ENCODE results near the gene CCDC116.

The CCDC116 gene

GRCh38 chr22:21651521-21652009 is 19.0 kb downstream of the CCDC116 start:
- Histone ChIP-seq H3K79me2 (ENCODE audit: low read length) (peaks cover 11% of the 10 kb centered on the region; the same call in 1 of the 2 replicates), H3F3A (ENCODE audit: insufficient read depth, low read length) (peaks cover 15% of the 10 kb centered on the region), H3K4me1 (ENCODE audit: low read length) (peaks cover 7% of the 10 kb centered on the region), H3K27me3 (replicated peaks; ENCODE audit: insufficient read depth, low read length) (no peaks in the 10 kb centered on the region), H3K4me3 (ENCODE audit: low read length) (peak overlapping the region; percentile 91), H2AFZ (ENCODE audit: low read length) (peak overlapping the region; percentile 100), H3K4me2 (ENCODE audit: low read depth, low read length) (peak overlapping the region; percentile 100), H4K20me1 (ENCODE audit: insufficient read depth, low read length) (no peaks in the 10 kb centered on the region), H3K27ac (ENCODE audit: low read length) (peak overlapping the region; percentile 48; the same call in 1 of the 2 replicates), H3K9ac (ENCODE audit: low read length) (peak overlapping the region; percentile 70), H3K9me2 (replicated peaks; ENCODE audit: insufficient read depth, low read length) (no peaks in the 10 kb centered on the region), H3K9me3 (replicated peaks; ENCODE audit: insufficient read depth, low read length) (no peaks in the 10 kb centered on the region), H3K36me3 (replicated peaks; ENCODE audit: insufficient read depth, low read length) (no peaks in the 10 kb centered on the region)
- DNase-seq = no peak
- no peak for TF ChIP-seq EZH2 (optimal IDR thresholded peaks at IDR 0.05; ENCODE audit: low read depth, low read length)
- TF ChIP-seq EZH2phosphoT487 (IDR thresholded peaks at IDR 0.05; ENCODE audit: low read length) = no peak
- no peak for TF ChIP-seq CTCF (IDR thresholded peaks at IDR 0.05; ENCODE audit: low read length)

- H3K79me2 ChIP-seq (ENCODE audit: low read length) = peaks cover 11% of the 10 kb centered on the region; the same call in 1 of the 2 replicates
- no peaks in the 10 kb centered on the region for H3K9me2 ChIP-seq (replicated peaks; ENCODE audit: insufficient read depth, low read length)
- peak overlapping the region; percentile 91 for H3K4me3 ChIP-seq (ENCODE audit: low read length)
- peak; percentile 90 for DNase-seq
- peak overlapping the region; percentile 100 for H2AFZ ChIP-seq (ENCODE audit: low read length)
- peak overlapping the region; percentile 70 for H3K9ac ChIP-seq (ENCODE audit: low read length)
- TF ChIP-seq EZH2 (optimal IDR thresholded peaks at IDR 0.05; ENCODE audit: low read depth, low read length) = no peak
- H3K4me2 ChIP-seq (ENCODE audit: low read depth, low read length) = peak overlapping the region; percentile 100
- H3K27me3 ChIP-seq (replicated peaks; ENCODE audit: insufficient read depth, low read length) = no peaks in the 10 kb centered on the region
- no peaks in the 10 kb centered on the region for H4K20me1 ChIP-seq (ENCODE audit: insufficient read depth, low read length)
- peak overlapping the region; percentile 48; the same call in 1 of the 2 replicates for H3K27ac ChIP-seq (ENCODE audit: low read length)
- H3K4me1 ChIP-seq (ENCODE audit: low read length) = peaks cover 12% of the 10 kb centered on the region
- no peaks in the 10 kb centered on the region for H3K36me3 ChIP-seq (replicated peaks; ENCODE audit: insufficient read depth, low read length)
- no peaks in the 10 kb centered on the region for H3K9me3 ChIP-seq (replicated peaks; ENCODE audit: insufficient read depth, low read length)
- peaks cover 19% of the 10 kb centered on the region for H3F3A ChIP-seq (ENCODE audit: insufficient read depth, low read length)
Measured at GRCh38 chr22:21652010-21652546, 19.5 kb downstream of the CCDC116 start.

GRCh38 chr22:21652547-21653545 is 20.3 kb downstream of the CCDC116 start:
- peak overlapping the region; percentile 100 for H3K4me2 ChIP-seq (ENCODE audit: low read depth, low read length)
- peaks cover 20% of the 10 kb centered on the region for H3F3A ChIP-seq (ENCODE audit: insufficient read depth, low read length)
- H3K4me3 ChIP-seq (ENCODE audit: low read length) = peak overlapping the region; percentile 91
- H4K20me1 ChIP-seq (ENCODE audit: insufficient read depth, low read length) = no peaks in the 10 kb centered on the region
- TF ChIP-seq EZH2phosphoT487 (IDR thresholded peaks at IDR 0.05; ENCODE audit: low read length) (no peak), EZH2 (optimal IDR thresholded peaks at IDR 0.05; ENCODE audit: low read depth, low read length) (no peak), CTCF (IDR thresholded peaks at IDR 0.05; ENCODE audit: low read length) (no peak)
- peaks cover 11% of the 10 kb centered on the region; the same call in 1 of the 2 replicates for H3K79me2 ChIP-seq (ENCODE audit: low read length)
- H3K36me3 ChIP-seq (replicated peaks; ENCODE audit: insufficient read depth, low read length) = no peaks in the 10 kb centered on the region
- H3K9ac ChIP-seq (ENCODE audit: low read length) = peak overlapping the region; percentile 70
- peaks cover 14% of the 10 kb centered on the region for H3K4me1 ChIP-seq (ENCODE audit: low read length)
- peak overlapping the region; percentile 100 for H2AFZ ChIP-seq (ENCODE audit: low read length)
- H3K9me3 ChIP-seq (replicated peaks; ENCODE audit: insufficient read depth, low read length) = no peaks in the 10 kb centered on the region
- DNase-seq = no peak
- H3K27me3 ChIP-seq (replicated peaks; ENCODE audit: insufficient read depth, low read length) = no peaks in the 10 kb centered on the region
- no peak overlapping the region for H3K27ac ChIP-seq (ENCODE audit: low read length)
- H3K9me2 ChIP-seq (replicated peaks; ENCODE audit: insufficient read depth, low read length) = no peaks in the 10 kb centered on the region

Data from MM.1S (cell line).